Measurements from ENCODE around the gene IGFBP4.

The IGFBP4 gene

DNA sequence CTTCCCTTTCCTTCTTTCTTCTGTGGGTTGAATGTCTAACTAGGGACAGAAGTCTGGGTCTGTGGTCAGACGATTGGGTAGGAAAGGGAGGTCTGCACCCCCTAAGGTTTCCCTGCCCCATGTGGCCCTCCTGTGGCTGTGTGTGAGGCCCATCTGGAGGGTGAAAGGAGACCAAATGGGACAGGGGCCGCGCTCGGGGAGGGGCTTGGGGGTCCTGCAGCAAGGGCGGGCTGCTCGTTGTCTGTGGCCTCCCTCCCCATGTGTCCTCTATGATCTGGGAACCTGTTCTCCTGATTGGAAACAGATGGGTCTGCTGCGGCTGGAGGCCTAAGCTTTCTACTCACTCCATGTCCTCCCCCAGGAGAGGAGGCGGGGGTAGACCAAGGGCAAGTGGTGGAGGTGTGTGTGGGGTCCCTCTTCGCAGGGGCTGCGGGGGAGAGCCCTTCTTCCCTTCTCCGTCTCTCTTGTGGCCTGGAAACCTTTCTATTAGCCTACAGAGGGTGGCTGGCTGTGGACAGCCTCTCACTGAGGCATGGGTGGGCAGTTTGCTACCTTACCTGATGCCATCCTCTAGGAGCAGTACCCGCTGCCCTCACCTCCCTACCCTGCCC, 18.6 kb downstream of the IGFBP4 start:
- DNase-seq (ENCODE audit: extremely low spot score), result no peak
- CTCF ChIA-PET, result no interaction called here
- TF ChIP-seq TARDBP (IDR thresholded peaks at IDR 0.05), result no peak
- no peak for TF ChIP-seq CTBP1 (IDR thresholded peaks at IDR 0.05; ENCODE audit: borderline replicate concordance)
- TF ChIP-seq FOXA1 (IDR thresholded peaks at IDR 0.05), result no peak
- TF ChIP-seq SUZ12 (IDR thresholded peaks at IDR 0.05), result no peak
- no peak for TF ChIP-seq HDGF (IDR thresholded peaks at IDR 0.05; ENCODE audit: borderline replicate concordance)
- no peak for TF ChIP-seq FOXM1 (IDR thresholded peaks at IDR 0.05; ENCODE audit: borderline replicate concordance)
- no peak for TF ChIP-seq SP1 (IDR thresholded peaks at IDR 0.05)
- POLR2A ChIA-PET, result no interaction called here

GRCh38 chr17:40462343-40463121, 19.3 kb downstream of the IGFBP4 start:
- no peak for TF ChIP-seq ZNF384 (IDR thresholded peaks at IDR 0.05)
- no peak for TF ChIP-seq LEF1 (IDR thresholded peaks at IDR 0.05; ENCODE audit: borderline replicate concordance)
- TF ChIP-seq SP1 (IDR thresholded peaks at IDR 0.05), result no peak
- TF ChIP-seq BHLHE40 (IDR thresholded peaks at IDR 0.05; ENCODE audit: borderline replicate concordance), result no peak
- no peak for TF ChIP-seq FOXK2 (IDR thresholded peaks at IDR 0.05)
- TF ChIP-seq FOXM1 (IDR thresholded peaks at IDR 0.05; ENCODE audit: borderline replicate concordance), result no peak
- TF ChIP-seq FOXA1 (IDR thresholded peaks at IDR 0.05), result no peak
- TF ChIP-seq SUZ12 (IDR thresholded peaks at IDR 0.05), result no peak
- TF ChIP-seq ARNT (IDR thresholded peaks at IDR 0.05), result no peak
- POLR2A ChIA-PET, result no interaction called here
- CTCF ChIA-PET, result no interaction called here
- DNase-seq (ENCODE audit: extremely low spot score), result no peak

- CTCF ChIA-PET, result interaction anchor here (1.8 kb wide), 1 partner anchor 13 kb away, joined by 9 read pairs; no protein-coding TSS in a partner anchor
- POLR2A ChIA-PET, result no interaction called here
- TF ChIP-seq NFRKB (IDR thresholded peaks at IDR 0.05), result no peak
- no peak for TF ChIP-seq L3MBTL2 (conservative IDR thresholded peaks at IDR 0.05)
- TF ChIP-seq ARNT (IDR thresholded peaks at IDR 0.05), result no peak
- TF ChIP-seq FOXA1 (IDR thresholded peaks at IDR 0.05), result no peak
- no peak for TF ChIP-seq SUZ12 (IDR thresholded peaks at IDR 0.05)
- TF ChIP-seq LEF1 (IDR thresholded peaks at IDR 0.05; ENCODE audit: borderline replicate concordance), result no peak
- no peak for TF ChIP-seq BHLHE40 (IDR thresholded peaks at IDR 0.05; ENCODE audit: borderline replicate concordance)
- no peak for TF ChIP-seq FOXK2 (IDR thresholded peaks at IDR 0.05)
- no peak for TF ChIP-seq SP1 (IDR thresholded peaks at IDR 0.05)
- no peak for TF ChIP-seq ZNF384 (IDR thresholded peaks at IDR 0.05)
- no peak for TF ChIP-seq HDGF (IDR thresholded peaks at IDR 0.05; ENCODE audit: borderline replicate concordance)
- no peak for TF ChIP-seq CTBP1 (IDR thresholded peaks at IDR 0.05; ENCODE audit: borderline replicate concordance)
- TF ChIP-seq, protein P1, sequence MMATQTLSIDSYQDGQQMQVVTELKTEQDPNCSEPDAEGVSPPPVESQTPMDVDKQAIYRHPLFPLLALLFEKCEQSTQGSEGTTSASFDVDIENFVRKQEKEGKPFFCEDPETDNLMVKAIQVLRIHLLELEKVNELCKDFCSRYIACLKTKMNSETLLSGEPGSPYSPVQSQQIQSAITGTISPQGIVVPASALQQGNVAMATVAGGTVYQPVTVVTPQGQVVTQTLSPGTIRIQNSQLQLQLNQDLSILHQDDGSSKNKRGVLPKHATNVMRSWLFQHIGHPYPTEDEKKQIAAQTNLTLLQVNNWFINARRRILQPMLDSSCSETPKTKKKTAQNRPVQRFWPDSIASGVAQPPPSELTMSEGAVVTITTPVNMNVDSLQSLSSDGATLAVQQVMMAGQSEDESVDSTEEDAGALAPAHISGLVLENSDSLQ (IDR thresholded peaks at IDR 0.05), result no peak
- TF ChIP-seq FOXM1 (IDR thresholded peaks at IDR 0.05; ENCODE audit: borderline replicate concordance), result no peak
- no peak for DNase-seq (ENCODE audit: extremely low spot score)
Observed at GRCh38 chr17:40463122-40463550, 19.9 kb downstream of the IGFBP4 start.

DNA sequence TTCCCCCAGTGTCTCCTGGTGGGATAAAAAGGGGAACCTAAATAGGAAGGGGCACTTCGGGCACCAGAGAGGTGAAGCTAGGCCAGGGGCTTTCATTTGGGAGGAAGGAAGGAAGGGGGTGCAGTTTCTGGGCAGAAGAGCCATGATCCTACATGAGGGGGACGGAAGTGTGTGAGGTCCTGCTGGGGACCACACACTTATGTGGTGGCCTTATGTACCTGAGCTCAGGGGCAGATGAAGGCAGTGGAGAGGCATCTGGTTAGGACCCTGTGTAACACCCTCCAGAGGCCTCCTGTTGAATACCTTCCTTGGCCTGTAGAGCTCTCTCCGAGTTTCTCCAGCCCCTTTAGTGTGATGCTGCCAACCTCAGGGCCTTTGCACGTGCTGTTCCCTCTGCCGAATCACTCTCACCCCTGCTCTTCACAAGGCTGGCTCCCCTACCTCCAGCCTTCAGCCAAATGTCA, 21.2 kb downstream of the IGFBP4 start:
- ChIA-PET POLR2A (interaction anchor here (1.5 kb wide), 1 partner anchor 46 kb away, joined by 5 read pairs; the partner anchor contains the start of gene TOP2A), CTCF (interaction anchor here (0.8 to 1.8 kb wide), 2 partner anchors 15 to 69 kb away, joined by 5 to 9 read pairs; no protein-coding TSS in a partner anchor)
- TF ChIP-seq FOXM1 (IDR thresholded peaks at IDR 0.05; ENCODE audit: borderline replicate concordance) (no peak), FOXA1 (IDR thresholded peaks at IDR 0.05) (no peak), FOXK2 (IDR thresholded peaks at IDR 0.05) (no peak), TARDBP (IDR thresholded peaks at IDR 0.05) (no peak), HDGF (IDR thresholded peaks at IDR 0.05; ENCODE audit: borderline replicate concordance) (no peak), LEF1 (IDR thresholded peaks at IDR 0.05; ENCODE audit: borderline replicate concordance) (no peak), SP1 (IDR thresholded peaks at IDR 0.05) (no peak), NFRKB (IDR thresholded peaks at IDR 0.05) (no peak), ARNT (IDR thresholded peaks at IDR 0.05) (no peak), CTBP1 (IDR thresholded peaks at IDR 0.05; ENCODE audit: borderline replicate concordance) (no peak)
- TF ChIP-seq, protein P1 (IDR thresholded peaks at IDR 0.05), result no peak
- DNase-seq (ENCODE audit: extremely low spot score), result no peak

- TF ChIP-seq ZNF384 (IDR thresholded peaks at IDR 0.05) (no peak), NFRKB (IDR thresholded peaks at IDR 0.05) (no peak), ARNT (IDR thresholded peaks at IDR 0.05) (no peak), CTBP1 (IDR thresholded peaks at IDR 0.05; ENCODE audit: borderline replicate concordance) (no peak), SUZ12 (IDR thresholded peaks at IDR 0.05) (no peak), SP1 (IDR thresholded peaks at IDR 0.05) (no peak), ELF4 (IDR thresholded peaks at IDR 0.05) (no peak), FOXK2 (IDR thresholded peaks at IDR 0.05) (no peak), FOXM1 (IDR thresholded peaks at IDR 0.05; ENCODE audit: borderline replicate concordance) (no peak), BHLHE40 (IDR thresholded peaks at IDR 0.05; ENCODE audit: borderline replicate concordance) (no peak), TARDBP (IDR thresholded peaks at IDR 0.05) (no peak), L3MBTL2 (conservative IDR thresholded peaks at IDR 0.05) (no peak), HDGF (IDR thresholded peaks at IDR 0.05; ENCODE audit: borderline replicate concordance) (no peak), LEF1 (IDR thresholded peaks at IDR 0.05; ENCODE audit: borderline replicate concordance) (no peak), FOXA1 (IDR thresholded peaks at IDR 0.05) (no peak)
- TF ChIP-seq, protein P1 (IDR thresholded peaks at IDR 0.05), result no peak
- DNase-seq (ENCODE audit: extremely low spot score), result no peak
- ChIA-PET POLR2A (no interaction called here), CTCF (interaction anchor here (0.7 kb wide), 1 partner anchor 16 kb away, joined by 3 read pairs; no protein-coding TSS in a partner anchor)
Observed at GRCh38 chr17:40466298-40466971, 23.2 kb downstream of the IGFBP4 start.

Measured in HEK293T (cell line).